ENCODE results near the gene KDM6A. TPM values are rescaled to one million over a fixed set of nuclear protein-coding genes. Genes with fewer than 3 reads are reported as not detected.
A peak's percentile ranks its signal among the peaks of the same experiment; 100 is the strongest.

The KDM6A gene
- total and polyA plus RNA-seq, 2 of the 13 experiments (the other 11 are each of a cell fraction or from before 2014, with no cell fraction given), result 16.7 to 18.2 TPM

DNA sequence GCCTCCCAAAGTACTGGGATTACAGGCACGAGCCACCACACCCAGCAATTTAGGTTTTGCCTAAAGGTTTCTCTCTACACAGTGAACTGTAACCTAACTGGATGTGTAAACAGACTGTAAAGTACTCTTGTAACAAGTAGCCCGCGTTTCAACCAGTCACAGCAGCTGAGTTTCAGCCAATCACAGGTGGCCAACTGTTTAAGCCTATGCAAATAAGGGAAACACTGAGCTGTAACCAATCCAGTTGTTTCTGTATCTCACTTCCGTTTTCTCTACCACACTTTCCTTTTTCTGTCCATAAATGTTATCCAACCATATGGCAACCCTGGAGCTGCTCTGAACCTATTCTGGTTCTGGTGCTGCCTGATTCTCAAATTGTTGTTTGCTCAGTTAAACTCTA lies 267.8 kb downstream of the KDM6A start:
- H3K27ac ChIP-seq (ENCODE audit: extremely low read length, insufficient read depth, low read length), result no peak overlapping the region
- H3K4me3 ChIP-seq (replicated peaks in 1 of 3; ENCODE audit: insufficient read depth in 1 of 3, low read depth in 2 of 3, low read length in 3 of 3), result no peak overlapping the region
- ATAC-seq, result no peak
- H3K27me3 ChIP-seq (ENCODE audit: control insufficient read depth in 1 of 2, insufficient read depth in 2 of 2, low read length in 2 of 2), result no peaks in the 10 kb centered on the region
- no peak for DNase-seq (ENCODE audit: low spot score)
- no peaks in the 10 kb centered on the region for H3K79me2 ChIP-seq (ENCODE audit: insufficient read depth, low read length)
- in situ Hi-C loops (cut with HindIII; ENCODE audit: extremely low pct_ligation_motif_present, low pct_unique_long_range_greater_than_20kb), result no loop called here
- no TSS peak for BruUV-seq (replicated peaks)
- H2AFZ ChIP-seq (ENCODE audit: low read length), result no peak overlapping the region
- H3K4me1 ChIP-seq (ENCODE audit: insufficient read depth, low read length), result peaks cover 45% of the 10 kb centered on the region
- WGBS (ENCODE audit: low lambda C conversion rate), result 49% methylated on average over 2 of the region's 4 CpGs
- no peak overlapping the region for H3K9ac ChIP-seq (ENCODE audit: insufficient read depth, low read depth, low read length)
- CTCF ChIA-PET (ENCODE audit: low intra/inter-chr PET ratio, low total read pairs), result no interaction called here
- intact Hi-C loops (cut with micrococcal nuclease; ENCODE audit: unreplicated experiment), result no loop called here
- POLR2A ChIA-PET, result no interaction called here
- H3K9me3 ChIP-seq (ENCODE audit: low read length), result no peaks in the 10 kb centered on the region
- H3K4me2 ChIP-seq (ENCODE audit: low read depth, low read length), result no peak overlapping the region
- TF ChIP-seq NRL (CRISPR knock-in tag; IDR thresholded peaks at IDR 0.05; ENCODE audit: borderline replicate concordance) (no peak), ZKSCAN8 (CRISPR knock-in tag; IDR thresholded peaks at IDR 0.05; ENCODE audit: borderline replicate concordance) (no peak), ZNF788 (CRISPR knock-in tag; IDR thresholded peaks at IDR 0.05; ENCODE audit: borderline replicate concordance) (no peak), AGO2 (optimal IDR thresholded peaks at IDR 0.05; ENCODE audit: low read depth, low read length) (no peak), ZNF235 (CRISPR knock-in tag; IDR thresholded peaks at IDR 0.05; ENCODE audit: borderline replicate concordance) (no peak), HNRNPL (IDR thresholded peaks at IDR 0.05; ENCODE audit: low read depth, low read length) (no peak), HOXA9 (CRISPR knock-in tag; IDR thresholded peaks at IDR 0.05; ENCODE audit: borderline replicate concordance) (no peak), ZNF256 (CRISPR knock-in tag; conservative IDR thresholded peaks at IDR 0.05) (no peak), TCF12 (IDR thresholded peaks at IDR 0.05) (no peak), TCF12 (CRISPR knock-in tag; IDR thresholded peaks at IDR 0.05) (no peak), HHEX (CRISPR knock-in tag; IDR thresholded peaks at IDR 0.05) (no peak), SNRNP70 (IDR thresholded peaks at IDR 0.05; ENCODE audit: low read depth, low read length) (no peak)
- H3K36me3 ChIP-seq (replicated peaks in 1 of 2; ENCODE audit: control insufficient read depth in 1 of 2, insufficient read depth in 2 of 2, low read length in 2 of 2), result no peaks in the 10 kb centered on the region
- peak; percentile 50 for FAIRE-seq
- H4K20me1 ChIP-seq (ENCODE audit: insufficient read depth, low read length), result no peaks in the 10 kb centered on the region
